ENCODE data around the gene CCDC183.
"Not testable (repeated sequence)": the region's sequence is repeated elsewhere in the genome, so short reads cannot be mapped to it uniquely, and the experiment has no call there.

- TF ChIP-seq, protein P1, sequence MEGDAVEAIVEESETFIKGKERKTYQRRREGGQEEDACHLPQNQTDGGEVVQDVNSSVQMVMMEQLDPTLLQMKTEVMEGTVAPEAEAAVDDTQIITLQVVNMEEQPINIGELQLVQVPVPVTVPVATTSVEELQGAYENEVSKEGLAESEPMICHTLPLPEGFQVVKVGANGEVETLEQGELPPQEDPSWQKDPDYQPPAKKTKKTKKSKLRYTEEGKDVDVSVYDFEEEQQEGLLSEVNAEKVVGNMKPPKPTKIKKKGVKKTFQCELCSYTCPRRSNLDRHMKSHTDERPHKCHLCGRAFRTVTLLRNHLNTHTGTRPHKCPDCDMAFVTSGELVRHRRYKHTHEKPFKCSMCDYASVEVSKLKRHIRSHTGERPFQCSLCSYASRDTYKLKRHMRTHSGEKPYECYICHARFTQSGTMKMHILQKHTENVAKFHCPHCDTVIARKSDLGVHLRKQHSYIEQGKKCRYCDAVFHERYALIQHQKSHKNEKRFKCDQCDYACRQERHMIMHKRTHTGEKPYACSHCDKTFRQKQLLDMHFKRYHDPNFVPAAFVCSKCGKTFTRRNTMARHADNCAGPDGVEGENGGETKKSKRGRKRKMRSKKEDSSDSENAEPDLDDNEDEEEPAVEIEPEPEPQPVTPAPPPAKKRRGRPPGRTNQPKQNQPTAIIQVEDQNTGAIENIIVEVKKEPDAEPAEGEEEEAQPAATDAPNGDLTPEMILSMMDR (IDR thresholded peaks at IDR 0.05; ENCODE audit: low read length): not testable (repeated sequence)
- not testable (repeated sequence) for TF ChIP-seq EZH2 (optimal IDR thresholded peaks at IDR 0.05; ENCODE audit: low read depth, low read length); EZH2phosphoT487 (IDR thresholded peaks at IDR 0.05; ENCODE audit: low read length)
Measured at GRCh38 chr9:136796775-136797347, 723 bp downstream of the CCDC183 start.
